HEK293 (cell line): ENCODE measurements around the gene HMGN4.

Experiments
- BCL11B ChIP-seq: fragments of 450-650 bp; formaldehyde crosslinking; IDR thresholded peaks from 2 replicates; pipeline ENCODE4 v1.5.1; 2016; ENCODE audit warnings: low read depth, missing biosample characterization, missing genetic modification characterization
- YY1 ChIP-seq: fragments of 450-650 bp; formaldehyde crosslinking; IDR thresholded peaks from 2 replicates; pipeline ENCODE4 v1.5.1; 2018; ENCODE audit warnings: missing biosample characterization, missing genetic modification characterization
- ZFP41 ChIP-seq: fragments of 450-650 bp; formaldehyde crosslinking; IDR thresholded peaks from 2 replicates; pipeline ENCODE4 v1.5.1; 2016; ENCODE audit warnings: missing biosample characterization, missing genetic modification characterization, borderline replicate concordance
- ZNF121 ChIP-seq: fragments of 450-650 bp; formaldehyde crosslinking; IDR thresholded peaks from 2 replicates; pipeline ENCODE4 v1.5.1; 2016; ENCODE audit warnings: missing biosample characterization, missing genetic modification characterization
- ZNF174 ChIP-seq: fragments of 450-650 bp; formaldehyde crosslinking; IDR thresholded peaks from 2 replicates; pipeline ENCODE4 v1.5.0; 2017; ENCODE audit warnings: missing biosample characterization, mild to moderate bottlenecking, missing genetic modification characterization
- ZNF585B ChIP-seq: fragments of 450-650 bp; formaldehyde crosslinking; IDR thresholded peaks from 2 replicates; pipeline ENCODE4 v1.5.1; 2016; ENCODE audit warnings: missing biosample characterization, missing genetic modification characterization
- ZNF670 ChIP-seq: fragments of 450-650 bp; formaldehyde crosslinking; IDR thresholded peaks from 2 replicates; pipeline ENCODE4 v1.5.1; 2016; ENCODE audit warnings: missing biosample characterization, missing genetic modification characterization, low read depth
- ZNF843 ChIP-seq: fragments of 450-650 bp; formaldehyde crosslinking; IDR thresholded peaks from 2 replicates; pipeline ENCODE4 v1.5.1; 2016; ENCODE audit warnings: missing biosample characterization, missing genetic modification characterization
- TF ChIP-seq, protein P1 (sequence below): fragments of 450-650 bp; formaldehyde crosslinking; IDR thresholded peaks from 2 replicates; pipeline ENCODE4 v1.5.1; 2016; ENCODE audit warnings: missing biosample characterization, missing genetic modification characterization
- TF ChIP-seq, protein P2 (sequence below): fragments of 450-650 bp; formaldehyde crosslinking; IDR thresholded peaks from 2 replicates; pipeline ENCODE4 v1.5.1; 2016; ENCODE audit warnings: missing biosample characterization, missing genetic modification characterization
- TF ChIP-seq, protein P3 (sequence below): fragments of 450-650 bp; formaldehyde crosslinking; IDR thresholded peaks from 2 replicates; pipeline ENCODE4 v1.5.1; 2016; ENCODE audit warnings: missing biosample characterization, missing genetic modification characterization, low read depth
- TF ChIP-seq, protein P4 (sequence below): sonication (generic); formaldehyde crosslinking; IDR thresholded peaks from 2 replicates; pipeline ENCODE4 v1.8.1; 2022; ENCODE audit warnings: mild to moderate bottlenecking, moderate library complexity, missing genetic modification reagents
- TF ChIP-seq, protein P5 (sequence below): fragments of 450-650 bp; formaldehyde crosslinking; IDR thresholded peaks from 2 replicates; pipeline ENCODE4 v1.5.1; 2017; ENCODE audit warnings: missing biosample characterization, missing genetic modification characterization

DNA sequence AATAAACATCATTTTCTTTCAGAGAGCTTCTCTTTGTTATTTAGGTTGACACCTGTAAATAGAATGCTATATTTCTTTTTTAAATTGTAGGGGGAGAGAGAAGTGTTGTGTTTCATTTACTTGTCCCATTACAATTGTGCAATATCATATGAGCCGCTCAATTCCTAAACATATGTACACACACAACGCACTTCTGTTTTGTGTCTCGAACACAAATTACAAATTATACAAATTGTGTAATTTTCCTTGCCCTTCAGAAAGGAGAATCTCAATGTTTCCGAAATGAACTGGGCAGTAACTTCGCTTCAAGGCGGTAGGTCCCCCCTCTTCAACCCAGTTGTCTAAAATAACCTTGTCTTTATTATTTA, 55.9 kb downstream of the HMGN4 start:
- TF ChIP-seq, protein P1, sequence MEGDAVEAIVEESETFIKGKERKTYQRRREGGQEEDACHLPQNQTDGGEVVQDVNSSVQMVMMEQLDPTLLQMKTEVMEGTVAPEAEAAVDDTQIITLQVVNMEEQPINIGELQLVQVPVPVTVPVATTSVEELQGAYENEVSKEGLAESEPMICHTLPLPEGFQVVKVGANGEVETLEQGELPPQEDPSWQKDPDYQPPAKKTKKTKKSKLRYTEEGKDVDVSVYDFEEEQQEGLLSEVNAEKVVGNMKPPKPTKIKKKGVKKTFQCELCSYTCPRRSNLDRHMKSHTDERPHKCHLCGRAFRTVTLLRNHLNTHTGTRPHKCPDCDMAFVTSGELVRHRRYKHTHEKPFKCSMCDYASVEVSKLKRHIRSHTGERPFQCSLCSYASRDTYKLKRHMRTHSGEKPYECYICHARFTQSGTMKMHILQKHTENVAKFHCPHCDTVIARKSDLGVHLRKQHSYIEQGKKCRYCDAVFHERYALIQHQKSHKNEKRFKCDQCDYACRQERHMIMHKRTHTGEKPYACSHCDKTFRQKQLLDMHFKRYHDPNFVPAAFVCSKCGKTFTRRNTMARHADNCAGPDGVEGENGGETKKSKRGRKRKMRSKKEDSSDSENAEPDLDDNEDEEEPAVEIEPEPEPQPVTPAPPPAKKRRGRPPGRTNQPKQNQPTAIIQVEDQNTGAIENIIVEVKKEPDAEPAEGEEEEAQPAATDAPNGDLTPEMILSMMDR: no peak
- no peak for TF ChIP-seq ZNF585B (tag by site-specific recombination)
- TF ChIP-seq ZNF174 (tag by site-specific recombination): no peak
- TF ChIP-seq YY1 (tag by site-specific recombination): no peak
- TF ChIP-seq ZNF121 (tag by site-specific recombination): no peak
- no peak for TF ChIP-seq ZNF670 (tag by site-specific recombination)
- TF ChIP-seq, protein P2, sequence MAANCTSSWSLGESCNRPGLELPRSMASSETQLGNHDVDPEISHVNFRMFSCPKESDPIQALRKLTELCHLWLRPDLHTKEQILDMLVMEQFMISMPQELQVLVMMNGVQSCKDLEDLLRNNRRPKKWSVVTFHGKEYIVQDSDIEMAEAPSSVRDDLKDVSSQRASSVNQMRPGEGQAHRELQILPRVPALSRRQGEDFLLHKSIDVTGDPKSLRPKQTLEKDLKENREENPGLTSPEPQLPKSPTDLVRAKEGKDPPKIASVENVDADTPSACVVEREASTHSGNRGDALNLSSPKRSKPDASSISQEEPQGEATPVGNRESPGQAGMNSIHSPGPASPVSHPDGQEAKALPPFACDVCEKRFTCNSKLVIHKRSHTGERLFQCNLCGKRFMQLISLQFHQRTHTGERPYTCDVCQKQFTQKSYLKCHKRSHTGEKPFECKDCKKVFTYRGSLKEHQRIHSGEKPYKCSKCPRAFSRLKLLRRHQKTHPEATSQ: no peak
- TF ChIP-seq BCL11B (tag by site-specific recombination): no peak
- TF ChIP-seq ZNF843 (tag by site-specific recombination): no peak
- TF ChIP-seq, protein P3, sequence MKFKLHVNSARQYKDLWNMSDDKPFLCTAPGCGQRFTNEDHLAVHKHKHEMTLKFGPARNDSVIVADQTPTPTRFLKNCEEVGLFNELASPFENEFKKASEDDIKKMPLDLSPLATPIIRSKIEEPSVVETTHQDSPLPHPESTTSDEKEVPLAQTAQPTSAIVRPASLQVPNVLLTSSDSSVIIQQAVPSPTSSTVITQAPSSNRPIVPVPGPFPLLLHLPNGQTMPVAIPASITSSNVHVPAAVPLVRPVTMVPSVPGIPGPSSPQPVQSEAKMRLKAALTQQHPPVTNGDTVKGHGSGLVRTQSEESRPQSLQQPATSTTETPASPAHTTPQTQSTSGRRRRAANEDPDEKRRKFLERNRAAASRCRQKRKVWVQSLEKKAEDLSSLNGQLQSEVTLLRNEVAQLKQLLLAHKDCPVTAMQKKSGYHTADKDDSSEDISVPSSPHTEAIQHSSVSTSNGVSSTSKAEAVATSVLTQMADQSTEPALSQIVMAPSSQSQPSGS (tag by site-specific recombination): no peak
- TF ChIP-seq ZFP41 (tag by site-specific recombination): no peak
- TF ChIP-seq, protein P4, sequence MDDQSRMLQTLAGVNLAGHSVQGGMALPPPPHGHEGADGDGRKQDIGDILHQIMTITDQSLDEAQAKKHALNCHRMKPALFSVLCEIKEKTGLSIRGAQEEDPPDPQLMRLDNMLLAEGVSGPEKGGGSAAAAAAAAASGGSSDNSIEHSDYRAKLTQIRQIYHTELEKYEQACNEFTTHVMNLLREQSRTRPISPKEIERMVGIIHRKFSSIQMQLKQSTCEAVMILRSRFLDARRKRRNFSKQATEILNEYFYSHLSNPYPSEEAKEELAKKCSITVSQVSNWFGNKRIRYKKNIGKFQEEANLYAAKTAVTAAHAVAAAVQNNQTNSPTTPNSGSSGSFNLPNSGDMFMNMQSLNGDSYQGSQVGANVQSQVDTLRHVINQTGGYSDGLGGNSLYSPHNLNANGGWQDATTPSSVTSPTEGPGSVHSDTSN (CRISPR knock-in tag): no peak
- TF ChIP-seq, protein P5, sequence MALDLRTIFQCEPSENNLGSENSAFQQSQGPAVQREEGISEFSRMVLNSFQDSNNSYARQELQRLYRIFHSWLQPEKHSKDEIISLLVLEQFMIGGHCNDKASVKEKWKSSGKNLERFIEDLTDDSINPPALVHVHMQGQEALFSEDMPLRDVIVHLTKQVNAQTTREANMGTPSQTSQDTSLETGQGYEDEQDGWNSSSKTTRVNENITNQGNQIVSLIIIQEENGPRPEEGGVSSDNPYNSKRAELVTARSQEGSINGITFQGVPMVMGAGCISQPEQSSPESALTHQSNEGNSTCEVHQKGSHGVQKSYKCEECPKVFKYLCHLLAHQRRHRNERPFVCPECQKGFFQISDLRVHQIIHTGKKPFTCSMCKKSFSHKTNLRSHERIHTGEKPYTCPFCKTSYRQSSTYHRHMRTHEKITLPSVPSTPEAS (tag by site-specific recombination): no peak
